ENCODE results near the gene PXDN.

- TF ChIP-seq, protein P1, sequence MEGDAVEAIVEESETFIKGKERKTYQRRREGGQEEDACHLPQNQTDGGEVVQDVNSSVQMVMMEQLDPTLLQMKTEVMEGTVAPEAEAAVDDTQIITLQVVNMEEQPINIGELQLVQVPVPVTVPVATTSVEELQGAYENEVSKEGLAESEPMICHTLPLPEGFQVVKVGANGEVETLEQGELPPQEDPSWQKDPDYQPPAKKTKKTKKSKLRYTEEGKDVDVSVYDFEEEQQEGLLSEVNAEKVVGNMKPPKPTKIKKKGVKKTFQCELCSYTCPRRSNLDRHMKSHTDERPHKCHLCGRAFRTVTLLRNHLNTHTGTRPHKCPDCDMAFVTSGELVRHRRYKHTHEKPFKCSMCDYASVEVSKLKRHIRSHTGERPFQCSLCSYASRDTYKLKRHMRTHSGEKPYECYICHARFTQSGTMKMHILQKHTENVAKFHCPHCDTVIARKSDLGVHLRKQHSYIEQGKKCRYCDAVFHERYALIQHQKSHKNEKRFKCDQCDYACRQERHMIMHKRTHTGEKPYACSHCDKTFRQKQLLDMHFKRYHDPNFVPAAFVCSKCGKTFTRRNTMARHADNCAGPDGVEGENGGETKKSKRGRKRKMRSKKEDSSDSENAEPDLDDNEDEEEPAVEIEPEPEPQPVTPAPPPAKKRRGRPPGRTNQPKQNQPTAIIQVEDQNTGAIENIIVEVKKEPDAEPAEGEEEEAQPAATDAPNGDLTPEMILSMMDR (IDR thresholded peaks at IDR 0.05) = no peak
- TF ChIP-seq POLR2A (IDR thresholded peaks at IDR 0.05) = no peak
These were observed 62.8 kb downstream of the PXDN start for GRCh38 chr2:1681323-1682180.
